ENCODE measurements around the gene NUBPL.

- TF ChIP-seq POLR2A (IDR thresholded peaks at IDR 0.05; ENCODE audit: low read length) (no peak), CTCF (IDR thresholded peaks at IDR 0.05) (no peak), EP300 (IDR thresholded peaks at IDR 0.05) (no peak), CHD4 (IDR thresholded peaks at IDR 0.05; ENCODE audit: borderline replicate concordance) (no peak), ESRRA (IDR thresholded peaks at IDR 0.05; ENCODE audit: borderline replicate concordance, low read length) (no peak), FOSL2 (IDR thresholded peaks at IDR 0.05) (no peak), FOSL2 (CRISPR knock-in tag; IDR thresholded peaks at IDR 0.05) (no peak), RNF2 (IDR thresholded peaks at IDR 0.05; ENCODE audit: borderline replicate concordance, low read depth) (no peak), CEBPB (IDR thresholded peaks at IDR 0.05) (no peak), SMC3 (IDR thresholded peaks at IDR 0.05) (no peak), RAD21 (conservative IDR thresholded peaks at IDR 0.05 in 1 of 2, IDR thresholded peaks at IDR 0.05 in 1 of 2) (no peak), SREBF2 (IDR thresholded peaks at IDR 0.05) (no peak), RFX5 (IDR thresholded peaks at IDR 0.05) (no peak)
- TF ChIP-seq, protein P1, sequence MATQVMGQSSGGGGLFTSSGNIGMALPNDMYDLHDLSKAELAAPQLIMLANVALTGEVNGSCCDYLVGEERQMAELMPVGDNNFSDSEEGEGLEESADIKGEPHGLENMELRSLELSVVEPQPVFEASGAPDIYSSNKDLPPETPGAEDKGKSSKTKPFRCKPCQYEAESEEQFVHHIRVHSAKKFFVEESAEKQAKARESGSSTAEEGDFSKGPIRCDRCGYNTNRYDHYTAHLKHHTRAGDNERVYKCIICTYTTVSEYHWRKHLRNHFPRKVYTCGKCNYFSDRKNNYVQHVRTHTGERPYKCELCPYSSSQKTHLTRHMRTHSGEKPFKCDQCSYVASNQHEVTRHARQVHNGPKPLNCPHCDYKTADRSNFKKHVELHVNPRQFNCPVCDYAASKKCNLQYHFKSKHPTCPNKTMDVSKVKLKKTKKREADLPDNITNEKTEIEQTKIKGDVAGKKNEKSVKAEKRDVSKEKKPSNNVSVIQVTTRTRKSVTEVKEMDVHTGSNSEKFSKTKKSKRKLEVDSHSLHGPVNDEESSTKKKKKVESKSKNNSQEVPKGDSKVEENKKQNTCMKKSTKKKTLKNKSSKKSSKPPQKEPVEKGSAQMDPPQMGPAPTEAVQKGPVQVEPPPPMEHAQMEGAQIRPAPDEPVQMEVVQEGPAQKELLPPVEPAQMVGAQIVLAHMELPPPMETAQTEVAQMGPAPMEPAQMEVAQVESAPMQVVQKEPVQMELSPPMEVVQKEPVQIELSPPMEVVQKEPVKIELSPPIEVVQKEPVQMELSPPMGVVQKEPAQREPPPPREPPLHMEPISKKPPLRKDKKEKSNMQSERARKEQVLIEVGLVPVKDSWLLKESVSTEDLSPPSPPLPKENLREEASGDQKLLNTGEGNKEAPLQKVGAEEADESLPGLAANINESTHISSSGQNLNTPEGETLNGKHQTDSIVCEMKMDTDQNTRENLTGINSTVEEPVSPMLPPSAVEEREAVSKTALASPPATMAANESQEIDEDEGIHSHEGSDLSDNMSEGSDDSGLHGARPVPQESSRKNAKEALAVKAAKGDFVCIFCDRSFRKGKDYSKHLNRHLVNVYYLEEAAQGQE (IDR thresholded peaks at IDR 0.05) = no peak
These were observed 121.6 kb downstream of the NUBPL start for GRCh38 chr14:31682768-31683167.

All from A549 (cell line).